HEK293 (cell line): ENCODE measurements around the gene SP6.

Source experiments
- EGR2 ChIP-seq: fragments of 450-650 bp; formaldehyde crosslinking; IDR thresholded peaks from 2 replicates; pipeline ENCODE4 v1.5.1; 2016; ENCODE audit warnings: low read depth, missing biosample characterization, missing genetic modification characterization
- GLIS1 ChIP-seq: fragments of 450-650 bp; formaldehyde crosslinking; IDR thresholded peaks from 2 replicates; pipeline ENCODE4 v1.5.1; 2016; ENCODE audit warnings: missing biosample characterization, missing genetic modification characterization
- HOXD13 ChIP-seq: sonication (generic); formaldehyde crosslinking; IDR thresholded peaks from 2 replicates; pipeline ENCODE4 v1.8.0; 2022; ENCODE audit warnings: missing genetic modification reagents, borderline replicate concordance
- KLF7 ChIP-seq: fragments of 450-650 bp; formaldehyde crosslinking; IDR thresholded peaks from 2 replicates; pipeline ENCODE4 v1.5.1; 2016; ENCODE audit warnings: missing biosample characterization, missing genetic modification characterization, borderline replicate concordance
- KLF8 ChIP-seq: fragments of 450-650 bp; formaldehyde crosslinking; IDR thresholded peaks from 2 replicates; pipeline ENCODE4 v1.5.1; 2016; ENCODE audit warnings: missing biosample characterization, missing genetic modification characterization
- KLF9 ChIP-seq: fragments of 450-650 bp; formaldehyde crosslinking; IDR thresholded peaks from 2 replicates; pipeline ENCODE4 v1.5.1; 2016; ENCODE audit warnings: missing biosample characterization, missing genetic modification characterization, low read depth
- MYNN ChIP-seq: fragments of 450-650 bp; formaldehyde crosslinking; IDR thresholded peaks from 2 replicates; pipeline ENCODE4 v1.5.1; 2016; ENCODE audit warnings: missing biosample characterization, missing genetic modification characterization, borderline replicate concordance
- REPIN1 ChIP-seq: fragments of 450-650 bp; formaldehyde crosslinking; IDR thresholded peaks from 2 replicates; pipeline ENCODE4 v1.5.1; 2017; ENCODE audit warnings: missing biosample characterization, missing genetic modification characterization, low read depth
- YY1 ChIP-seq: fragments of 450-650 bp; formaldehyde crosslinking; IDR thresholded peaks from 2 replicates; pipeline ENCODE4 v1.5.1; 2018; ENCODE audit warnings: missing biosample characterization, missing genetic modification characterization
- ZNF24 ChIP-seq: fragments of 450-650 bp; formaldehyde crosslinking; IDR thresholded peaks from 2 replicates; pipeline ENCODE4 v1.5.1; 2016; ENCODE audit warnings: missing biosample characterization, missing genetic modification characterization
- ZNF324 ChIP-seq: fragments of 450-650 bp; formaldehyde crosslinking; IDR thresholded peaks from 2 replicates; pipeline ENCODE4 v1.5.1; 2016; ENCODE audit warnings: missing biosample characterization, missing genetic modification characterization
- ZNF335 ChIP-seq: fragments of 450-650 bp; formaldehyde crosslinking; conservative IDR thresholded peaks from 2 replicates; pipeline ENCODE4 v1.5.1; 2016; ENCODE audit warnings: missing biosample characterization, missing genetic modification characterization
- ZNF473 ChIP-seq: fragments of 450-650 bp; formaldehyde crosslinking; IDR thresholded peaks from 2 replicates; pipeline ENCODE4 v1.5.1; 2017; ENCODE audit warnings: missing biosample characterization, missing genetic modification characterization
- ZNF501 ChIP-seq: fragments of 450-650 bp; formaldehyde crosslinking; IDR thresholded peaks from 2 replicates; pipeline ENCODE4 v1.5.1; 2016; ENCODE audit warnings: missing biosample characterization, missing genetic modification characterization
- ZNF529 ChIP-seq: fragments of 450-650 bp; formaldehyde crosslinking; IDR thresholded peaks from 2 replicates; pipeline ENCODE4 v1.5.1; 2017; ENCODE audit warnings: missing genetic modification characterization, missing biosample characterization; ENCODE audit not compliant: insufficient replicate concordance
- TF ChIP-seq, protein P1 (sequence below): fragments of 450-650 bp; formaldehyde crosslinking; IDR thresholded peaks from 2 replicates; pipeline ENCODE4 v1.5.1; 2016; ENCODE audit warnings: missing biosample characterization, missing genetic modification characterization
- TF ChIP-seq, protein P2 (sequence below): sonication (generic); formaldehyde crosslinking; IDR thresholded peaks from 2 replicates; pipeline ENCODE4 v1.8.1; 2022; ENCODE audit warnings: mild to moderate bottlenecking, moderate library complexity, missing genetic modification reagents
- TF ChIP-seq, protein P3 (sequence below): fragments of 450-650 bp; formaldehyde crosslinking; IDR thresholded peaks from 2 replicates; pipeline ENCODE4 v1.5.1; 2016; ENCODE audit warnings: missing biosample characterization, missing genetic modification characterization
- TF ChIP-seq, protein P4 (sequence below): fragments of 450-650 bp; formaldehyde crosslinking; conservative IDR thresholded peaks from 2 replicates; pipeline ENCODE4 v1.5.1; 2016; ENCODE audit warnings: low read depth, missing biosample characterization, missing genetic modification characterization
- TF ChIP-seq, protein P5 (sequence below): fragments of 450-650 bp; formaldehyde crosslinking; IDR thresholded peaks from 2 replicates; pipeline ENCODE4 v1.5.1; 2016; ENCODE audit warnings: missing biosample characterization, missing genetic modification characterization
- TF ChIP-seq, protein P6 (sequence below): fragments of 450-650 bp; formaldehyde crosslinking; IDR thresholded peaks from 2 replicates; pipeline ENCODE4 v1.5.1; 2016; ENCODE audit warnings: missing biosample characterization, missing genetic modification characterization
- TF ChIP-seq, protein P7 (sequence below): fragments of 450-650 bp; formaldehyde crosslinking; optimal IDR thresholded peaks from 2 replicates; pipeline ENCODE3; 2016; ENCODE audit warnings: missing biosample characterization, mild to moderate bottlenecking, missing genetic modification characterization
- TF ChIP-seq, protein P8 (sequence below): fragments of 450-650 bp; formaldehyde crosslinking; IDR thresholded peaks from 2 replicates; pipeline ENCODE4 v1.5.1; 2016; ENCODE audit warnings: missing biosample characterization, missing genetic modification characterization

SP6 gene

DNA sequence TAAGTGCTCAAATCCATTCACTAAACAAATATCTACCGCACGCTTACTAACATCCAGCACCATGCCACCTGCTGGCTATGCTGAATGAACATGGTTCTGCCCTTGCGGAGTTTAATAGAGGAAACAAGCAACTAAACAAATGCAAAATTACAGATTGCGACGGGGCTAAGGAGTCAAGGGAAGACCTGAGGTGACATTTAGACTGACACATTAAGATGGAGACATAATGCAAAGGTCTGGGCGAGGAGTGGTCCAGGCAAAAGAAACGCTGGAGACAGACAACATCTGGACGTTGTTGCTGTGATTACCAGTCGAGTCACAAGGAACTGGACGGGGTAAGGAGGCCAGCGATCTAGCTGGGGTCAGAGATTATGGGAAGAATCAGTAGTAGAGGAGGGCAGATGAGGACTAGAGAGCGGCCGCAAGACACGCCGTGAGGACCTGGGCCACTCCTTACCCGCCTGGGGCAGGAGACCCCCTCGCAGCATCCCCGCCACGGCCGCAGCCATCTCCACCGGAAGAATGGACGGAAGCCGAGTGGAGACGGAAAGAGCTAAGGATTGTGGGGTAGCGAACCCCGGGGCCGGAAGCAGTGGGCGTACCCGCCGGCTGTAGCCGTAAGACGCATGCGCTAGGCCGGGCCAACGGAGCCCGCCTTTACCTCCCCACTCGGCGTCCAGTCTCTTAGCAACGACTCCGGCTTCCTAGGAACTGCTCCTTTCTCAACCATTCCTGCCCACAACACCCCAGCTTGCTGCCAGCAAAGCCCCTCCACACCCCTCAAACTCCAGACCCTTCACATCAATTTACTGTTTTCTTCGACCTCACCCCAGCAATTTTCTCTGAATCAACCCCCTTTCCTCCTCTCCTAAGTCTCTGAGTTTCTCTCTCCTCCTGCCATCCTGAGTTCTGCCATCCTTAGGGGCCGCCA is 19.7 kb downstream of the SP6 start, which contains the start of the genes LRRC46 and MRPL10 (continued):
- TF ChIP-seq ZNF324 (tag by site-specific recombination) (0 out of 2 replicates have a peak, but pooled peaks have one; percentile 42), EGR2 (tag by site-specific recombination) (peak; percentile 64), KLF8 (tag by site-specific recombination) (peak; percentile 70; the same call in 1 of the 2 replicates), ZNF473 (tag by site-specific recombination) (no peak), ZNF24 (tag by site-specific recombination) (0 out of 2 replicates have a peak, but pooled peaks have one; percentile 67), YY1 (tag by site-specific recombination) (peak; percentile 87; the same call in 1 of the 2 replicates), ZNF529 (tag by site-specific recombination) (no peak), ZNF335 (tag by site-specific recombination) (peak; percentile 73), ZNF501 (tag by site-specific recombination) (peak; percentile 88; the same call in 1 of the 2 replicates), KLF7 (no peak), MYNN (tag by site-specific recombination) (peak; percentile 84), GLIS1 (peak; percentile 75), HOXD13 (CRISPR knock-in tag) (no peak), REPIN1 (peak; percentile 25; the same call in 1 of the 2 replicates), KLF9 (tag by site-specific recombination) (peak; percentile 82)
- TF ChIP-seq, protein P1, sequence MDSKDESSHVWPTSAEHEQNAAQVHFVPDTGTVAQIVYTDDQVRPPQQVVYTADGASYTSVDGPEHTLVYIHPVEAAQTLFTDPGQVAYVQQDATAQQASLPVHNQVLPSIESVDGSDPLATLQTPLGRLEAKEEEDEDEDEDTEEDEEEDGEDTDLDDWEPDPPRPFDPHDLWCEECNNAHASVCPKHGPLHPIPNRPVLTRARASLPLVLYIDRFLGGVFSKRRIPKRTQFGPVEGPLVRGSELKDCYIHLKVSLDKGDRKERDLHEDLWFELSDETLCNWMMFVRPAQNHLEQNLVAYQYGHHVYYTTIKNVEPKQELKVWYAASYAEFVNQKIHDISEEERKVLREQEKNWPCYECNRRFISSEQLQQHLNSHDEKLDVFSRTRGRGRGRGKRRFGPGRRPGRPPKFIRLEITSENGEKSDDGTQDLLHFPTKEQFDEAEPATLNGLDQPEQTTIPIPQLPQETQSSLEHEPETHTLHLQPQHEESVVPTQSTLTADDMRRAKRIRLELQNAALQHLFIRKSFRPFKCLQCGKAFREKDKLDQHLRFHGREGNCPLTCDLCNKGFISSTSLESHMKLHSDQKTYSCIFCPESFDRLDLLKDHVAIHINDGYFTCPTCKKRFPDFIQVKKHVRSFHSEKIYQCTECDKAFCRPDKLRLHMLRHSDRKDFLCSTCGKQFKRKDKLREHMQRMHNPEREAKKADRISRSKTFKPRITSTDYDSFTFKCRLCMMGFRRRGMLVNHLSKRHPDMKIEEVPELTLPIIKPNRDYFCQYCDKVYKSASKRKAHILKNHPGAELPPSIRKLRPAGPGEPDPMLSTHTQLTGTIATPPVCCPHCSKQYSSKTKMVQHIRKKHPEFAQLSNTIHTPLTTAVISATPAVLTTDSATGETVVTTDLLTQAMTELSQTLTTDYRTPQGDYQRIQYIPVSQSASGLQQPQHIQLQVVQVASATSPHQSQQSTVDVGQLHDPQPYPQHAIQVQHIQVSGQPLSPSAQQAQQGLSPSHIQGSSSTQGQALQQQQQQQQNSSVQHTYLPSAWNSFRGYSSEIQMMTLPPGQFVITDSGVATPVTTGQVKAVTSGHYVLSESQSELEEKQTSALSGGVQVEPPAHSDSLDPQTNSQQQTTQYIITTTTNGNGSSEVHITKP (tag by site-specific recombination): peak; percentile 81
- TF ChIP-seq, protein P2, sequence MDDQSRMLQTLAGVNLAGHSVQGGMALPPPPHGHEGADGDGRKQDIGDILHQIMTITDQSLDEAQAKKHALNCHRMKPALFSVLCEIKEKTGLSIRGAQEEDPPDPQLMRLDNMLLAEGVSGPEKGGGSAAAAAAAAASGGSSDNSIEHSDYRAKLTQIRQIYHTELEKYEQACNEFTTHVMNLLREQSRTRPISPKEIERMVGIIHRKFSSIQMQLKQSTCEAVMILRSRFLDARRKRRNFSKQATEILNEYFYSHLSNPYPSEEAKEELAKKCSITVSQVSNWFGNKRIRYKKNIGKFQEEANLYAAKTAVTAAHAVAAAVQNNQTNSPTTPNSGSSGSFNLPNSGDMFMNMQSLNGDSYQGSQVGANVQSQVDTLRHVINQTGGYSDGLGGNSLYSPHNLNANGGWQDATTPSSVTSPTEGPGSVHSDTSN: peak; percentile 73
- TF ChIP-seq, protein P3, sequence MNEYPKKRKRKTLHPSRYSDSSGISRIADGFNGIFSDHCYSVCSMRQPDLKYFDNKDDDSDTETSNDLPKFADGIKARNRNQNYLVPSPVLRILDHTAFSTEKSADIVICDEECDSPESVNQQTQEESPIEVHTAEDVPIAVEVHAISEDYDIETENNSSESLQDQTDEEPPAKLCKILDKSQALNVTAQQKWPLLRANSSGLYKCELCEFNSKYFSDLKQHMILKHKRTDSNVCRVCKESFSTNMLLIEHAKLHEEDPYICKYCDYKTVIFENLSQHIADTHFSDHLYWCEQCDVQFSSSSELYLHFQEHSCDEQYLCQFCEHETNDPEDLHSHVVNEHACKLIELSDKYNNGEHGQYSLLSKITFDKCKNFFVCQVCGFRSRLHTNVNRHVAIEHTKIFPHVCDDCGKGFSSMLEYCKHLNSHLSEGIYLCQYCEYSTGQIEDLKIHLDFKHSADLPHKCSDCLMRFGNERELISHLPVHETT (tag by site-specific recombination): peak; percentile 75; the same call in 1 of the 2 replicates
- TF ChIP-seq, protein P4, sequence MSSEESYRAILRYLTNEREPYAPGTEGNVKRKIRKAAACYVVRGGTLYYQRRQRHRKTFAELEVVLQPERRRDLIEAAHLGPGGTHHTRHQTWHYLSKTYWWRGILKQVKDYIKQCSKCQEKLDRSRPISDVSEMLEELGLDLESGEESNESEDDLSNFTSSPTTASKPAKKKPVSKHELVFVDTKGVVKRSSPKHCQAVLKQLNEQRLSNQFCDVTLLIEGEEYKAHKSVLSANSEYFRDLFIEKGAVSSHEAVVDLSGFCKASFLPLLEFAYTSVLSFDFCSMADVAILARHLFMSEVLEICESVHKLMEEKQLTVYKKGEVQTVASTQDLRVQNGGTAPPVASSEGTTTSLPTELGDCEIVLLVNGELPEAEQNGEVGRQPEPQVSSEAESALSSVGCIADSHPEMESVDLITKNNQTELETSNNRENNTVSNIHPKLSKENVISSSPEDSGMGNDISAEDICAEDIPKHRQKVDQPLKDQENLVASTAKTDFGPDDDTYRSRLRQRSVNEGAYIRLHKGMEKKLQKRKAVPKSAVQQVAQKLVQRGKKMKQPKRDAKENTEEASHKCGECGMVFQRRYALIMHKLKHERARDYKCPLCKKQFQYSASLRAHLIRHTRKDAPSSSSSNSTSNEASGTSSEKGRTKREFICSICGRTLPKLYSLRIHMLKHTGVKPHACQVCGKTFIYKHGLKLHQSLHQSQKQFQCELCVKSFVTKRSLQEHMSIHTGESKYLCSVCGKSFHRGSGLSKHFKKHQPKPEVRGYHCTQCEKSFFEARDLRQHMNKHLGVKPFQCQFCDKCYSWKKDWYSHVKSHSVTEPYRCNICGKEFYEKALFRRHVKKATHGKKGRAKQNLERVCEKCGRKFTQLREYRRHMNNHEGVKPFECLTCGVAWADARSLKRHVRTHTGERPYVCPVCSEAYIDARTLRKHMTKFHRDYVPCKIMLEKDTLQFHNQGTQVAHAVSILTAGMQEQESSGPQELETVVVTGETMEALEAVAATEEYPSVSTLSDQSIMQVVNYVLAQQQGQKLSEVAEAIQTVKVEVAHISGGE (tag by site-specific recombination): peak; percentile 95
- TF ChIP-seq, protein P5, sequence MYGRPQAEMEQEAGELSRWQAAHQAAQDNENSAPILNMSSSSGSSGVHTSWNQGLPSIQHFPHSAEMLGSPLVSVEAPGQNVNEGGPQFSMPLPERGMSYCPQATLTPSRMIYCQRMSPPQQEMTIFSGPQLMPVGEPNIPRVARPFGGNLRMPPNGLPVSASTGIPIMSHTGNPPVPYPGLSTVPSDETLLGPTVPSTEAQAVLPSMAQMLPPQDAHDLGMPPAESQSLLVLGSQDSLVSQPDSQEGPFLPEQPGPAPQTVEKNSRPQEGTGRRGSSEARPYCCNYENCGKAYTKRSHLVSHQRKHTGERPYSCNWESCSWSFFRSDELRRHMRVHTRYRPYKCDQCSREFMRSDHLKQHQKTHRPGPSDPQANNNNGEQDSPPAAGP (tag by site-specific recombination): peak; percentile 74; the same call in 1 of the 2 replicates
- TF ChIP-seq, protein P6, sequence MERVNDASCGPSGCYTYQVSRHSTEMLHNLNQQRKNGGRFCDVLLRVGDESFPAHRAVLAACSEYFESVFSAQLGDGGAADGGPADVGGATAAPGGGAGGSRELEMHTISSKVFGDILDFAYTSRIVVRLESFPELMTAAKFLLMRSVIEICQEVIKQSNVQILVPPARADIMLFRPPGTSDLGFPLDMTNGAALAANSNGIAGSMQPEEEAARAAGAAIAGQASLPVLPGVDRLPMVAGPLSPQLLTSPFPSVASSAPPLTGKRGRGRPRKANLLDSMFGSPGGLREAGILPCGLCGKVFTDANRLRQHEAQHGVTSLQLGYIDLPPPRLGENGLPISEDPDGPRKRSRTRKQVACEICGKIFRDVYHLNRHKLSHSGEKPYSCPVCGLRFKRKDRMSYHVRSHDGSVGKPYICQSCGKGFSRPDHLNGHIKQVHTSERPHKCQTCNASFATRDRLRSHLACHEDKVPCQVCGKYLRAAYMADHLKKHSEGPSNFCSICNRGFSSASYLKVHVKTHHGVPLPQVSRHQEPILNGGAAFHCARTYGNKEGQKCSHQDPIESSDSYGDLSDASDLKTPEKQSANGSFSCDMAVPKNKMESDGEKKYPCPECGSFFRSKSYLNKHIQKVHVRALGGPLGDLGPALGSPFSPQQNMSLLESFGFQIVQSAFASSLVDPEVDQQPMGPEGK (tag by site-specific recombination): peak; percentile 71
- TF ChIP-seq, protein P7, sequence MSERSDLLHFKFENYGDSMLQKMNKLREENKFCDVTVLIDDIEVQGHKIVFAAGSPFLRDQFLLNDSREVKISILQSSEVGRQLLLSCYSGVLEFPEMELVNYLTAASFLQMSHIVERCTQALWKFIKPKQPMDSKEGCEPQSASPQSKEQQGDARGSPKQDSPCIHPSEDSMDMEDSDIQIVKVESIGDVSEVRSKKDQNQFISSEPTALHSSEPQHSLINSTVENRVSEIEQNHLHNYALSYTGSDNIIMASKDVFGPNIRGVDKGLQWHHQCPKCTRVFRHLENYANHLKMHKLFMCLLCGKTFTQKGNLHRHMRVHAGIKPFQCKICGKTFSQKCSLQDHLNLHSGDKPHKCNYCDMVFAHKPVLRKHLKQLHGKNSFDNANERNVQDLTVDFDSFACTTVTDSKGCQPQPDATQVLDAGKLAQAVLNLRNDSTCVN (tag by site-specific recombination): peak; percentile 29
- TF ChIP-seq, protein P8, sequence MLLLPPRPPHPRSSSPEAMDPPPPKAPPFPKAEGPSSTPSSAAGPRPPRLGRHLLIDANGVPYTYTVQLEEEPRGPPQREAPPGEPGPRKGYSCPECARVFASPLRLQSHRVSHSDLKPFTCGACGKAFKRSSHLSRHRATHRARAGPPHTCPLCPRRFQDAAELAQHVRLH: peak; percentile 84
